Sigmoid colon (tissue), 7 donors: ENCODE measurements around the gene SOAT2. TPM values are rescaled to one million over a fixed set of nuclear protein-coding genes. Genes with fewer than 3 reads are reported as not detected.
"Not testable (repeated sequence)": the region's sequence is repeated elsewhere in the genome, so short reads cannot be mapped to it uniquely, and the experiment has no call there.

ENCODE experiments used
- DNase-seq: peaks from one replicate; pipeline ENCODE4 v3.0.0-alpha.2; 2019
- H3K27ac ChIP-seq, 4 donors: fragments of 200-600 bp; sonication (generic); one replicate each; pipeline ENCODE4 v1.5.1; 2016 to 2019; ENCODE audit warnings: mild to moderate bottlenecking in 1 of 4
- H3K27me3 ChIP-seq, 3 donors: fragments of 200-600 bp; sonication (generic); one replicate each; pipeline ENCODE4 v1.5.1; 2019; ENCODE audit warnings: mild to moderate bottlenecking in 1 of 3
- H3K36me3 ChIP-seq, 4 donors: fragments of 200-600 bp; sonication (generic); one replicate each; pipeline ENCODE4 v1.5.1; 2016 to 2019
- H3K4me1 ChIP-seq, 4 donors: fragments of 200-600 bp; sonication (generic); one replicate each; pipeline ENCODE4 v1.5.1; 2017 to 2019
- H3K4me3 ChIP-seq, 4 donors: fragments of 200-600 bp; sonication (generic); one replicate each; pipeline ENCODE4 v1.5.1; 2017 to 2019; ENCODE audit warnings: mild to moderate bottlenecking in 2 of 4, moderate library complexity in 1 of 4
- H3K9me3 ChIP-seq, 4 donors: fragments of 200-600 bp in 3 of 4; sonication (generic) in 3 of 4; one replicate each; pipeline versions ENCODE4 v1.5.1 to v1.6.1; 2013 to 2019
- EP300 ChIP-seq, 4 donors: sonication (generic); formaldehyde crosslinking; IDR thresholded peaks; one replicate each; pipeline ENCODE4 v1.6.1; 2017; ENCODE audit warnings: antibody characterized with exemption in 4 of 4
- POLR2A ChIP-seq, 2 donors: fragments of 450-650 bp; IDR thresholded peaks; one replicate each; pipeline ENCODE4 v1.6.1; 2016; ENCODE audit warnings: antibody characterized with exemption in 2 of 2, mild to moderate bottlenecking in 2 of 2, moderate library complexity in 2 of 2
- POLR2AphosphoS5 ChIP-seq, 4 donors: sonication (generic); formaldehyde crosslinking; IDR thresholded peaks; one replicate each; pipeline ENCODE4 v1.6.1; 2017; ENCODE audit warnings: antibody characterized with exemption in 4 of 4
- WGBS, 2 donors: extraction: QIAGEN DNeasy Blood & Tissue Kit; methylation state at CpG; one replicate each; pipeline ENCODE4 v1.1.7; 2013; 5-methylcytosine and 5-hydroxymethylcytosine counted together
- intact Hi-C: fragments of 100-400 bp; cut with DNase I; formaldehyde crosslinking; loops from one replicate; pipeline ENCODE4 v1.15.1; 2023
- polyA plus RNA-seq, 3 donors: library from polyadenylated mRNA; stranded (reverse); fragments of 200-250 nt; gene quantifications; one replicate each; pipeline ENCODE4 v1.2.3, GENCODE V29; 2013
- total RNA-seq, 4 donors: library from RNA; depleted of rRNA; stranded (reverse); fragments of >200 nt; gene quantifications; one replicate each; pipeline ENCODE4 v1.1.0, GENCODE V29; 2016
- TF ChIP-seq, protein P1 (sequence below), 4 experiments: fragments of 450-650 bp in 3 of 4; fragments of 200-600 bp in 1 of 4; IDR thresholded peaks; one replicate each; pipeline ENCODE4 v1.5.1; 2016 to 2019; ENCODE audit warnings: antibody characterized with exemption in 4 of 4, mild to moderate bottlenecking in 3 of 4, moderate library complexity in 2 of 4
- donor health status: healthy with polysubstance abuse.
- donor health status: Bipolar disorder and iron deficiency.
- donor health status: healthy.

SOAT2 gene
- total and polyA plus RNA-seq, 7 donors = 0.09 to 0.55 (median 0.41) TPM; not detected in 4

DNA sequence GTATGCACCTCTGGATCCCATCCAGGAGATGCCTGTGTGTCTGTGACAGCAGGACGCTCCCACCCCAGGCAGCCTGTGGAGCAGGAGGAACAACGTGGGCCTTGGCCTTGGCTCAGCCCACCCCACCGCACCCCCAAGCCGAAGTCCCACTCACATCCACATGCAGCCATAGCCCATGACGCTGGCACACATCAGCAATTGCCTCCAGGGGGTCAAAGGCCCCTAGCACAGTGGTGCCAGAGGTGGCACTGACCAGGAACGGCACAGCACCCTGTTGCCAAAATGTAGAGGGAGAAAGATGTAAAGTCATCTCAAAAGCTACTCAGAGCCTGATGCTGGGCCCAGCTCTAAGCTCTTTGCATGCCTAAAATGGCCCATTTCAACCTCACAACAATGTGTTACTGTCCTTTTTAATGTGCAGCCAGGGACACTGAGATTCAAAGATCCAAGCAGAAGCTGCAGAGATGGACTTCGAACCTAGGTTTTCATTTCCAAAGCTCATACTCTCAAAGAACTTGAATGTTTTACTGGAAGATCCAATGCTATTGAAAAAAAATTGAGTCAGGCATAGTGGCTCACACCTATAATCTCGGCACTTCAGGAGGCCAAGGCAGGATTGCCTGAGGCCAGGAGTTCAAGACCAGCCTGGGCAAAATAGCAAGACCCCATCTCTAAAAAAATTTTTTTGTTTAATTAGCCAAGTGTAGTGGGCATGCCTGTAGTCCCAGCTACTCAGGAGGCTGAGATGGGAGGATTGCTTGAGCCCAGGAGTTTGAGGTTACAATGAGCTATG lies 58.0 kb downstream of the SOAT2 start:
- Histone ChIP-seq H3K9me3 (no peaks in the 10 kb centered on the region), H3K4me1 (peaks cover 0 to 4% (median 4%) of the 10 kb centered on the region in 4 donors), H3K4me3 (no peak overlapping the region), H3K27ac (no peak overlapping the region), H3K27me3 (no peaks in the 10 kb centered on the region), H3K36me3 (peaks cover 0 to 6% (median 0%) of the 10 kb centered on the region in 4 donors)
- 91 to 95% methylated on average over 8 of the region's 8 CpGs for WGBS, 2 donors
- TF ChIP-seq EP300 (IDR thresholded peaks at IDR 0.05) (no peak), POLR2A (IDR thresholded peaks at IDR 0.05) (no peak), POLR2AphosphoS5 (IDR thresholded peaks at IDR 0.05) (no peak)
- TF ChIP-seq, protein P1, sequence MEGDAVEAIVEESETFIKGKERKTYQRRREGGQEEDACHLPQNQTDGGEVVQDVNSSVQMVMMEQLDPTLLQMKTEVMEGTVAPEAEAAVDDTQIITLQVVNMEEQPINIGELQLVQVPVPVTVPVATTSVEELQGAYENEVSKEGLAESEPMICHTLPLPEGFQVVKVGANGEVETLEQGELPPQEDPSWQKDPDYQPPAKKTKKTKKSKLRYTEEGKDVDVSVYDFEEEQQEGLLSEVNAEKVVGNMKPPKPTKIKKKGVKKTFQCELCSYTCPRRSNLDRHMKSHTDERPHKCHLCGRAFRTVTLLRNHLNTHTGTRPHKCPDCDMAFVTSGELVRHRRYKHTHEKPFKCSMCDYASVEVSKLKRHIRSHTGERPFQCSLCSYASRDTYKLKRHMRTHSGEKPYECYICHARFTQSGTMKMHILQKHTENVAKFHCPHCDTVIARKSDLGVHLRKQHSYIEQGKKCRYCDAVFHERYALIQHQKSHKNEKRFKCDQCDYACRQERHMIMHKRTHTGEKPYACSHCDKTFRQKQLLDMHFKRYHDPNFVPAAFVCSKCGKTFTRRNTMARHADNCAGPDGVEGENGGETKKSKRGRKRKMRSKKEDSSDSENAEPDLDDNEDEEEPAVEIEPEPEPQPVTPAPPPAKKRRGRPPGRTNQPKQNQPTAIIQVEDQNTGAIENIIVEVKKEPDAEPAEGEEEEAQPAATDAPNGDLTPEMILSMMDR (IDR thresholded peaks at IDR 0.05) = no peak
- intact Hi-C loops = no loop called here
- no peak for DNase-seq

DNA sequence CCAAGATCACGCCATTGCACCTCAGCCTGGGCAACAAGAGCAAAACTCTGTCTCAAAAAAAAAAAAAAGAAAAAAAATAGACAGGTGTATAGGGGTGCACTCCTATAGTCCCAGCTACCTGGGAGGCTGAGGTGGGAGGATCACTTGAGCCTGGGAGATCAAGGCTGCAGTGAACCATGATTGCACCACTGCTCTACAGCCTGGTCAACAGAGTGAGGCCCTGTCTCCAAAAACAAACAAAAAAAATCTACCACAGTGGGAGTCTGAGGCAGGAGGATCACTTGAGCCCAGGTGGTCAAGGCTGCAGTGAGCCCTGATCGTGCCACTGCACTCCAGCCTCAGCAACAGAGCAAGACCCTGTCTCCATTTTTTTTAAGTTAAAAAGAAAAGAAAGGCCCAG lies 59.7 kb downstream of the SOAT2 start:
- H3K27me3 ChIP-seq, H3K4me3 ChIP-seq, H3K27ac ChIP-seq, intact Hi-C loops, H3K9me3 ChIP-seq, H3K4me1 ChIP-seq, DNase-seq, H3K36me3 ChIP-seq: not testable (repeated sequence)
- WGBS, 2 donors = 98% methylated on average over 2 of the region's 2 CpGs

DNA sequence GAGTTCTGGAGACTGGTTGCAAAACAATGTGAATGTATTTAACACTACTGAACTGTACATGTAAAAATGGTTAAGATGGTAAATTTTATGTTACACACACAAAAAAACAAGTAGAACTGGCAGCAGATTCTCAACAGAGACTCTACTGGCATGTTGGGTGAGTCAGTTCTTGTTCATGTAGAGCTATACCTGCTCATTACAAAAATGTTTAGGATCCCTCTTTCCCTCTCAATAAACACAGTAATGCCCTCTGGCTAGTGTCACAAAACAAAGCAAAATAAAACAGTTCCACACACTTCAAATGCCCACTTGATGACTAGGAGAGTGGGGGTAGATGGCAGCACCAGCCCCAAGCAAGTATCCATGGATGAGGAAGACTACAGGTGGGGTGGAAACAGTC lies 63.6 kb downstream of the SOAT2 start:
- Histone ChIP-seq H3K27me3 (no peaks in the 10 kb centered on the region), H3K27ac (no peak overlapping the region), H3K4me1 (peaks cover 0 to 9% (median 8%) of the 10 kb centered on the region in 4 donors), H3K4me3 (no peak overlapping the region), H3K9me3 (no peaks in the 10 kb centered on the region), H3K36me3 (peaks cover 0 to 11% (median 5%) of the 10 kb centered on the region in 4 donors)
- TF ChIP-seq, protein P1 (IDR thresholded peaks at IDR 0.05) = no peak
- TF ChIP-seq POLR2AphosphoS5 (IDR thresholded peaks at IDR 0.05) (no peak), EP300 (IDR thresholded peaks at IDR 0.05) (no peak), POLR2A (IDR thresholded peaks at IDR 0.05) (no peak)
- intact Hi-C loops = no loop called here
- no peak for DNase-seq

DNA sequence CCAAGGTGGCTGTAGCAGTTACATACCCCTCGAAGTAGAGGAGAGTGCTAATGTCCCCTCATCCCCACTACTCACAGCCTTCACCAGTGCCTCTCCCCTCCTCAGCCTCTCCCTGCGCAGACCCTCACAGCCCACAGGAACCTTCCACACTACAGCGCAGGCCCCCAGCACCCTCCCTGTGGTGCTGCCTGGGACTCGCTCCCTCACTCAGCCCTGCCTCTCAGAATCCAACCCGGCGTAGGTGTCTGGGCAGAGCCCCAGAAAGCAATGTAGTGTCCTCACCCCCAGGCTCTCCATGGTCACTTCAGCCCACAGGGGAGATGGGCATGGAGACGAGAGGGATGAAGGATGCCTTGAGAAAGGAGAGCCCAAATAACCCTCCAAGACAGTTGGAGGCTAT lies 66.4 kb downstream of the SOAT2 start:
- TF ChIP-seq POLR2A (IDR thresholded peaks at IDR 0.05) = no peak
- TF ChIP-seq, protein P1 (IDR thresholded peaks at IDR 0.05) = no peak
- no peak for TF ChIP-seq POLR2AphosphoS5 (IDR thresholded peaks at IDR 0.05)
- TF ChIP-seq EP300 (IDR thresholded peaks at IDR 0.05) = no peak
- Histone ChIP-seq H3K27me3 (no peaks in the 10 kb centered on the region), H3K4me3 (no peak overlapping the region), H3K4me1 (peaks cover 0 to 22% (median 18%) of the 10 kb centered on the region in 4 donors), H3K36me3 (peaks cover 0 to 11% (median 5%) of the 10 kb centered on the region in 4 donors), H3K9me3 (no peaks in the 10 kb centered on the region), H3K27ac (no peak overlapping the region)
- DNase-seq = no peak
- 95 to 96% methylated on average over 7 of the region's 7 CpGs for WGBS, 2 donors
- intact Hi-C loops = no loop called here

DNA sequence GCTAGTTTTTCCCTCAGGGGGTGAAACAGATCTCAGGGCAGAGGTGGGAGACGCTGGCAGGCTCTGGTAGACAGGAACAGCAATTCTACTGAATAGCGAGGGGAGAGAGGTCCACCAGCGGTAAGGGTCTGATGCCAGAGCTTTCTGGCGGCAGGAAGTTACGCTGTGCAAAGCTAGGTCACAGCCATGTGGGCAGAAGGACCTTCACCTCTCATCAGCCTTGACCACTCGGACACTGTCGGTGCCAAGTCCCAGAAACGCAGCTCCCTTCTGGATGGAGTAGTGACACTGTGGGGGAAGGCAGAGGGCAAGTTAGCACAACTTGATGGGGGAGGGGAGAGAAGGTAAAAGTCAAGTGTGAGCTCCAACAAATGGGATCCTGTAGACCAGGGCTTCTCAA lies 66.9 kb downstream of the SOAT2 start:
- no peak overlapping the region for H3K27ac ChIP-seq
- peaks cover 0 to 11% (median 5%) of the 10 kb centered on the region in 4 donors for H3K36me3 ChIP-seq
- no peaks in the 10 kb centered on the region for H3K27me3 ChIP-seq
- no peak for DNase-seq
- intact Hi-C loops = no loop called here
- WGBS, 2 donors = 95 to 97% methylated on average over 8 of the region's 8 CpGs
- H3K4me1 ChIP-seq = peaks cover 0 to 22% (median 18%) of the 10 kb centered on the region in 4 donors
- H3K4me3 ChIP-seq = no peak overlapping the region
- H3K9me3 ChIP-seq = no peaks in the 10 kb centered on the region
- TF ChIP-seq EP300 (IDR thresholded peaks at IDR 0.05) (no peak), POLR2AphosphoS5 (IDR thresholded peaks at IDR 0.05) (no peak), POLR2A (IDR thresholded peaks at IDR 0.05) (no peak)
- TF ChIP-seq, protein P1 (IDR thresholded peaks at IDR 0.05) = no peak
